GM19025 (cell line): ENCODE measurements around the gene ARID5B.

ENCODE experiments used
- ATAC-seq: cut with Tn5 transposase; IDR thresholded peaks from one replicate; pipeline ENCODE4 v1.9.1; 2021; ENCODE audit warnings: mild to moderate bottlenecking, low read depth, moderate library complexity; ENCODE audit not compliant: unreplicated experiment

ARID5B gene

GRCh38 chr10:62046522-62047227 lies 145.2 kb downstream of the ARID5B start:
- peak; percentile 48 for ATAC-seq

GRCh38 chr10:62047228-62047892 lies 145.9 kb downstream of the ARID5B start:
- no peak for ATAC-seq

- no peak for ATAC-seq
Observed at GRCh38 chr10:62047960-62048383, 146.5 kb downstream of the ARID5B start.

- ATAC-seq, result no peak
Observed at GRCh38 chr10:62048470-62048869, 147.0 kb downstream of the ARID5B start.

- ATAC-seq, result no peak
Observed at GRCh38 chr10:62048919-62049623, 147.6 kb downstream of the ARID5B start.

GRCh38 chr10:62049624-62050345 lies 148.3 kb downstream of the ARID5B start:
- ATAC-seq, result no peak

GRCh38 chr10:62050346-62050892 lies 148.9 kb downstream of the ARID5B start:
- no peak for ATAC-seq

GRCh38 chr10:62050893-62051433 lies 149.5 kb downstream of the ARID5B start:
- peak; percentile 34 for ATAC-seq

GRCh38 chr10:62052276-62052675 lies 150.8 kb downstream of the ARID5B start:
- no peak for ATAC-seq

GRCh38 chr10:62053860-62054259 lies 152.4 kb downstream of the ARID5B start:
- ATAC-seq, result no peak

- peak; percentile 36 for ATAC-seq
Observed at GRCh38 chr10:62054408-62054807, 152.9 kb downstream of the ARID5B start.

GRCh38 chr10:62054830-62055229 lies 153.3 kb downstream of the ARID5B start:
- peak; percentile 35 for ATAC-seq

GRCh38 chr10:62056219-62056618 lies 154.7 kb downstream of the ARID5B start:
- no peak for ATAC-seq

- ATAC-seq, result no peak
Observed at GRCh38 chr10:62056698-62057097, 155.2 kb downstream of the ARID5B start.

- ATAC-seq, result no peak
Observed at GRCh38 chr10:62057359-62057758, 155.9 kb downstream of the ARID5B start.

- ATAC-seq, result no peak
Observed at GRCh38 chr10:62057850-62058249, 156.4 kb downstream of the ARID5B start.

- no peak for ATAC-seq
Observed at GRCh38 chr10:62058476-62058875, 157.0 kb downstream of the ARID5B start.

- ATAC-seq, result no peak
Observed at GRCh38 chr10:62058896-62059216, 157.4 kb downstream of the ARID5B start.

- no peak for ATAC-seq
Observed at GRCh38 chr10:62059217-62059920, 157.9 kb downstream of the ARID5B start.

GRCh38 chr10:62062028-62062427 lies 160.5 kb downstream of the ARID5B start:
- ATAC-seq, result no peak
